ENCODE results near the gene MME. TPM values are rescaled to one million over a fixed set of nuclear protein-coding genes. Genes with fewer than 3 reads are reported as not detected.
A peak's percentile ranks its signal among the peaks of the same experiment; 100 is the strongest.

MME gene
- total and polyA plus RNA-seq, 4 donors, result 4.1 to 20.7 (median 9.5) TPM

- WGBS, result 50% methylated on average over 3 of the region's 3 CpGs
- DNase-seq (ENCODE audit: low spot score), result no peak
- H3K9ac ChIP-seq (ENCODE audit: low read depth in 1 of 2, low read length in 2 of 2), result no peak overlapping the region
- H3K27me3 ChIP-seq (ENCODE audit: control insufficient read depth in 4 of 4, insufficient read depth in 4 of 4, low read length in 3 of 4), result no peaks in the 10 kb centered on the region
- H3K4me3 ChIP-seq (ENCODE audit: low read depth in 1 of 3, low read length in 3 of 3), result no peak overlapping the region
- peak overlapping the region; percentile 51 to 52 for H3K27ac ChIP-seq (ENCODE audit: low read depth in 1 of 2, low read length in 2 of 2)
- TF ChIP-seq TAF1 (conservative IDR thresholded peaks at IDR 0.05) (no peak), SP1 (IDR thresholded peaks at IDR 0.05) (peak; percentile 56), YY1 (IDR thresholded peaks at IDR 0.05) (peak; percentile 94), CTCF (IDR thresholded peaks at IDR 0.05; ENCODE audit: low read depth, low read length, missing input control) (no peak), RXRA (IDR thresholded peaks at IDR 0.05) (peak; percentile 39 to 80), GABPA (IDR thresholded peaks at IDR 0.05 in 1 of 2, conservative IDR thresholded peaks at IDR 0.05 in 1 of 2) (no peak), HNF4A (conservative IDR thresholded peaks at IDR 0.05) (peak; percentile 31 to 72), FOXA1 (IDR thresholded peaks at IDR 0.05) (peak; percentile 20), EGR1 (IDR thresholded peaks at IDR 0.05; ENCODE audit: low read depth in 2 of 2) (peak in 1 of 2 donors; percentile 55), FOXA2 (IDR thresholded peaks at IDR 0.05) (peak; percentile 46), JUND (IDR thresholded peaks at IDR 0.05) (peak; percentile 91 to 96), ZBTB33 (IDR thresholded peaks at IDR 0.05) (peak; percentile 56), HNF4G (IDR thresholded peaks at IDR 0.05) (no peak), NR2F2 (IDR thresholded peaks at IDR 0.05) (no peak), REST (IDR thresholded peaks at IDR 0.05) (peak; percentile 72), ATF3 (IDR thresholded peaks at IDR 0.05) (peak; percentile 74), MAX (IDR thresholded peaks at IDR 0.05) (peak; percentile 48), RAD21 (IDR thresholded peaks at IDR 0.05) (peak; percentile 55 to 63)
- H3K9me3 ChIP-seq (ENCODE audit: control insufficient read depth in 4 of 4, low read length in 3 of 4), result no peaks in the 10 kb centered on the region
- peaks cover 0 to 12% (median 4%) of the 10 kb centered on the region in 4 donors for H3K4me1 ChIP-seq (ENCODE audit: control insufficient read depth in 4 of 4, insufficient read depth in 4 of 4, low read length in 3 of 4)
- no peaks in the 10 kb centered on the region for H3K36me3 ChIP-seq (ENCODE audit: control insufficient read depth in 4 of 4, insufficient read depth in 3 of 4, low read depth in 1 of 4, low read length in 3 of 4)
Measured at GRCh38 chr3:155232605-155233004, 152.5 kb downstream of the MME start.

Data from liver (tissue), 9 donors.